ENCODE data around the gene MAP10. TPM values are rescaled to one million over a fixed set of nuclear protein-coding genes. Genes with fewer than 3 reads are reported as not detected.
"Not testable (repeated sequence)": the region's sequence is repeated elsewhere in the genome, so short reads cannot be mapped to it uniquely, and the experiment has no call there.

MAP10 gene
- total RNA-seq, 2 experiments from 2014 or later: 0.43 to 0.54 TPM

DNA sequence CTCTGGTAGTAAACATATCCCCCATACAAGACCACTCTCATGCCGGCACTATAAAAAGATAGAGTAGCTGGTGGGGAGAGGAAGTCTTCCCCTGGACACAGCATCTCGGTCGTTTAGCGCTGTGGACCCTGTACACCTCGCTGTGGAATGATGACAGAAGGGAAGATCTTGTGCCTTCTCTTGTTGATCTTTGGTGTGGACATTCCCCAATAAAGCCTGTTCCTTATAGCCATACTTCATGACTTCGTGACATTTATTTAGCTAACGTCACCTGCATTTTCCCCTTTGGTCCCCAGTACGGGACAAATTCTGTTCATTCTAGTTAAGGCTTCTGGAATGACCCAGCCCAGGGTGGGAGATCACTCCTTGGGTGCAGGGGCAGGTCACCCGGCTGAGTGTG is 24.9 kb upstream of the MAP10 start:
- H3K27me3 Mint-ChIP-seq (ENCODE audit: low read depth): no peaks in the 10 kb centered on the region
- intact Hi-C loops (cut with micrococcal nuclease): no loop called here
- H3K27ac Mint-ChIP-seq: no peak overlapping the region
- H3K4me1 Mint-ChIP-seq (ENCODE audit: low read depth): no peaks in the 10 kb centered on the region
- H3K9me3 Mint-ChIP-seq: no peaks in the 10 kb centered on the region
- no peaks in the 10 kb centered on the region for H3K36me3 Mint-ChIP-seq (ENCODE audit: low read depth)
- DNase-seq: no peak
- CTCF ChIA-PET: no interaction called here
- no peak overlapping the region for H3K4me3 Mint-ChIP-seq

- intact Hi-C loops (cut with micrococcal nuclease): no loop called here
- CTCF ChIA-PET: interaction anchor here (0.7 kb wide), 1 partner anchor 168 kb away, joined by 3 read pairs; no protein-coding TSS in a partner anchor
- peaks cover 4% of the 10 kb centered on the region for H3K27me3 Mint-ChIP-seq (ENCODE audit: low read depth)
- no peaks in the 10 kb centered on the region for H3K9me3 Mint-ChIP-seq
- no peaks in the 10 kb centered on the region for H3K36me3 Mint-ChIP-seq (ENCODE audit: low read depth)
- no peak overlapping the region for H3K4me3 Mint-ChIP-seq
- H3K4me1 Mint-ChIP-seq (ENCODE audit: low read depth): no peaks in the 10 kb centered on the region
- no peak for DNase-seq
- H3K27ac Mint-ChIP-seq: no peak overlapping the region
Observed at GRCh38 chr1:232784794-232785193, 20.4 kb upstream of the MAP10 start.

DNA sequence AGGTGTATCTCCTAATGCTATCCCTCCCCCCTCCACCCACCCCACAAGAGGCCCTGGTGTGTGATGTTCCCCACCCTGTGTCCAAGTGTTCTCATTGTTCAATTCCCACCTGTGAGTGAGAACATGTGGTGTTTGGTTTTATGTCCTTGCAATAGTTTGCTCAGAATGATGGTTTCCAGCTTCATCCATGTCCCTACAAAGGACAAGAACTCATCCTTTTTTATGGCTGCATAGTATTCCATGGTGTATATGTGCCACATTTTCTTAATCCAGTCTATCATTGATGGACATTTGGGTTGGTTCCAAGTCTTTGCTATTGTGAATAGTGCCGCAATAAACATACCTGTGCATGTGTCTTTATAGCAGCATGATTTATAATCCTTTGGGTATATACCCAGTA is 19.6 kb upstream of the MAP10 start:
- H3K36me3 Mint-ChIP-seq (ENCODE audit: low read depth); H3K9me3 Mint-ChIP-seq; H3K4me3 Mint-ChIP-seq; CTCF ChIA-PET; intact Hi-C loops (cut with micrococcal nuclease); DNase-seq; H3K4me1 Mint-ChIP-seq (ENCODE audit: low read depth); H3K27ac Mint-ChIP-seq; H3K27me3 Mint-ChIP-seq (ENCODE audit: low read depth): not testable (repeated sequence)

GRCh38 chr1:232786845-232787455 is 18.3 kb upstream of the MAP10 start:
- no peaks in the 10 kb centered on the region for H3K36me3 Mint-ChIP-seq (ENCODE audit: low read depth)
- H3K4me1 Mint-ChIP-seq (ENCODE audit: low read depth): no peaks in the 10 kb centered on the region
- no peak overlapping the region for H3K27ac Mint-ChIP-seq
- no peak for DNase-seq
- no peak overlapping the region for H3K4me3 Mint-ChIP-seq
- H3K9me3 Mint-ChIP-seq: no peaks in the 10 kb centered on the region
- CTCF ChIA-PET: interaction anchor here (0.6 kb wide), 1 partner anchor 979 kb away, joined by 3 read pairs; no protein-coding TSS in a partner anchor
- intact Hi-C loops (cut with micrococcal nuclease): no loop called here
- H3K27me3 Mint-ChIP-seq (ENCODE audit: low read depth): peaks cover 4% of the 10 kb centered on the region

DNA sequence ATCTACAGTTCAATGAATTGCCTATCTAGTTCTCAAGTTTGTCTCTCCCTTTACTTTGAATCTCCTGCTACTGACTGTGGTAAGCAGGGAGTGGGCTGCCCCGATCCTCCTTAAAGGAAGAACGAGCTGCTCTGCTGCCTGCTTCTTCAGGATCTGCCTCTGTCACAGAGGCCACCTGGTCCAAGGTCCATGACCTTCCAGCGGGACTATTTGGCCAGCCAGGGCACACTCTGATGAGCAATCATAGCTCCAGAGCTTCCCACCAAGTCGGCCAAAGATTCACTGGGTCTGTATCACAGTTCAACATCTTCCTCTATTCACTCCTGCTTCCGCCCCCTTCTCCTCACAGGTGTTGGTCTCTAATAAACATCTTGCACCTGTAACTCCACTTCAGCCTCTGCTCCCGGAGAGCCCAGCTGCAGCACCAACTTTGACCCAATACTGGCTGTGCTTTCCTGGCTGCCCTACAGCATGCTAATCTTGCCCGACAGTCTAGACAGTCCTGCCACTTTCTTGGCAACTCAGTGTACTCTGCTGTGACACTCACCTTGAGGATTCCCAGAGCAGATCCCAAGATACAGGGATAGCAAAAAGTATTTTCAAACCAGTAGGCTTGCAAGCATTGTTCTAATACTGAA is 16.9 kb upstream of the MAP10 start:
- no peak for DNase-seq
- no peak overlapping the region for H3K27ac Mint-ChIP-seq
- H3K4me3 Mint-ChIP-seq: no peak overlapping the region
- H3K4me1 Mint-ChIP-seq (ENCODE audit: low read depth): peaks cover 7% of the 10 kb centered on the region
- H3K27me3 Mint-ChIP-seq (ENCODE audit: low read depth): peaks cover 4% of the 10 kb centered on the region
- H3K9me3 Mint-ChIP-seq: no peaks in the 10 kb centered on the region
- intact Hi-C loops (cut with micrococcal nuclease): no loop called here
- no peaks in the 10 kb centered on the region for H3K36me3 Mint-ChIP-seq (ENCODE audit: low read depth)
- CTCF ChIA-PET: no interaction called here

GRCh38 chr1:232789651-232790050 is 15.6 kb upstream of the MAP10 start:
- intact Hi-C loops (cut with micrococcal nuclease): no loop called here
- CTCF ChIA-PET: no interaction called here
- H3K27ac Mint-ChIP-seq: no peak overlapping the region

GRCh38 chr1:232792949-232793348 is 12.3 kb upstream of the MAP10 start:
- intact Hi-C loops (cut with micrococcal nuclease): no loop called here

More at GRCh38 chr1:232789651-232790050, 15.6 kb upstream of the MAP10 start:
- H3K9me3 Mint-ChIP-seq: no peaks in the 10 kb centered on the region
- H3K27me3 Mint-ChIP-seq (ENCODE audit: low read depth): peaks cover 4% of the 10 kb centered on the region
- no peak for DNase-seq
- H3K36me3 Mint-ChIP-seq (ENCODE audit: low read depth): no peaks in the 10 kb centered on the region
- peaks cover 15% of the 10 kb centered on the region for H3K4me1 Mint-ChIP-seq (ENCODE audit: low read depth)
- H3K4me3 Mint-ChIP-seq: no peak overlapping the region

GRCh38 chr1:232793944-232794343 is 11.3 kb upstream of the MAP10 start:
- intact Hi-C loops (cut with micrococcal nuclease): loop anchor here (1.0 to 2.0 kb wide), 2 partner anchors 159 to 163 kb away; partner anchors contain the start of gene SIPA1L2
- CTCF ChIA-PET: interaction anchor here (1.0 to 1.4 kb wide), 3 partner anchors 103 to 166 kb away, joined by 3 to 5 read pairs (median 3); no protein-coding TSS in a partner anchor
- Mint-ChIP-seq H3K27ac (no peak overlapping the region), H3K36me3 (ENCODE audit: low read depth) (no peaks in the 10 kb centered on the region), H3K27me3 (ENCODE audit: low read depth) (peaks cover 2% of the 10 kb centered on the region), H3K4me3 (no peak overlapping the region), H3K9me3 (no peaks in the 10 kb centered on the region), H3K4me1 (ENCODE audit: low read depth) (peaks cover 15% of the 10 kb centered on the region)
- peak; percentile 55 for DNase-seq

More at GRCh38 chr1:232792949-232793348, 12.3 kb upstream of the MAP10 start:
- CTCF ChIA-PET: no interaction called here
- no peaks in the 10 kb centered on the region for H3K9me3 Mint-ChIP-seq
- peaks cover 15% of the 10 kb centered on the region for H3K4me1 Mint-ChIP-seq (ENCODE audit: low read depth)
- H3K36me3 Mint-ChIP-seq (ENCODE audit: low read depth): no peaks in the 10 kb centered on the region
- peak overlapping the region; percentile 2 for H3K27ac Mint-ChIP-seq
- no peak overlapping the region for H3K4me3 Mint-ChIP-seq
- peaks cover 4% of the 10 kb centered on the region for H3K27me3 Mint-ChIP-seq (ENCODE audit: low read depth)
- DNase-seq: no peak

DNA sequence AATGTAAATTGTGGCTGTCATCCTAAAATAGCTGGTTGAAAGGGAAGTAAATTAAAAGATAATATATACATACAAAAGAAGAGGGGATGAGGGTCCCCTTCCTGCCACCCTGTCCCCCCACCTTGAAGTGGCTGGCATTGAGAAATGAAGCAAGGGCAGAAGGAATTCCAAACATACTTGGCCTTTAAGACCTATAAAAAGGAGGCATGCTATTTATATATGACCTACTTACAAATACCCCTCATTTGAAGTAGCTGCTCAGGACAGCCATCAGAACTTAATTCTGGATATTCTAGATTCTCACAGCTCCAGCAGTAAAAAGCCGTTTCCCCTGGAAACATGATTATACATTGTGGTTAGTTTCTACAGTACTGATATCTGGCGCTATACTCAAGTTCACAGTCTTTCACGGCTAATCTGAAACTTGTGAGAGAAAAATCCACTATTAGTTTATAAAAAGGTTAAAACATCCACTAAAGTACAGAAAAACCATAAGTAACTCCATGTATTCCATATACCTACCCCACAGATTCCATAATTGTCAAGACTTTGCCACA is 9.6 kb upstream of the MAP10 start:
- intact Hi-C loops (cut with micrococcal nuclease): loop anchor here (2.0 kb wide), 1 partner anchor 165 kb away; the partner anchor contains the start of gene SIPA1L2
- Mint-ChIP-seq H3K27ac (no peak overlapping the region), H3K27me3 (ENCODE audit: low read depth) (peaks cover 2% of the 10 kb centered on the region), H3K9me3 (no peaks in the 10 kb centered on the region), H3K4me3 (no peak overlapping the region), H3K36me3 (ENCODE audit: low read depth) (no peaks in the 10 kb centered on the region), H3K4me1 (ENCODE audit: low read depth) (peaks cover 15% of the 10 kb centered on the region)
- DNase-seq: no peak
- CTCF ChIA-PET: interaction anchor here (0.7 kb wide), 1 partner anchor 950 kb away, joined by 4 read pairs; no protein-coding TSS in a partner anchor

- no peak for DNase-seq
- H3K9me3 Mint-ChIP-seq: no peaks in the 10 kb centered on the region
- intact Hi-C loops (cut with micrococcal nuclease): no loop called here
- CTCF ChIA-PET: no interaction called here
- H3K27me3 Mint-ChIP-seq (ENCODE audit: low read depth): peaks cover 4% of the 10 kb centered on the region
- no peak overlapping the region for H3K4me3 Mint-ChIP-seq
- H3K27ac Mint-ChIP-seq: no peak overlapping the region
- H3K4me1 Mint-ChIP-seq (ENCODE audit: low read depth): peaks cover 11% of the 10 kb centered on the region
- no peaks in the 10 kb centered on the region for H3K36me3 Mint-ChIP-seq (ENCODE audit: low read depth)
Observed at GRCh38 chr1:232797856-232798510, 7.2 kb upstream of the MAP10 start.

- intact Hi-C loops (cut with micrococcal nuclease): no loop called here
Observed at GRCh38 chr1:232798920-232799319, 6.3 kb upstream of the MAP10 start.

DNA sequence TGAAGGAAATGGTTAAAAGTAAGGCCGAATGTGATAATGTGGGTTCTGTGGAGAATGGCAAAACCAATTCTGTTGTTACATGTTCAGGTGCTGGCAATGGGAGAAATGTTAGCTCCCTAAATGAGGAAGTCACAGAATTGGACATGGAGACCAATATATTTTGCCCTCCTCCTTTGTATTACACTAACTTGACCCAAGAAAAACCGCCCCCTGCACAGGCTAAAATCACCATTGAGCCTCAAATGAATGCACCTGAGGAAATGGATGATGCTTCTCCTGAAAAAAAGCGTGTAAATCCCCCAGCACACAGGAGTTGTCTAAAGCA is 932 bp downstream of the MAP10 start:
- H3K27ac Mint-ChIP-seq: no peak overlapping the region
- DNase-seq: no peak
- intact Hi-C loops (cut with micrococcal nuclease): loop anchor here (5.0 kb wide), 1 partner anchor 1829 kb away; the partner anchor contains the start of genes ARV1 and TTC13

More at GRCh38 chr1:232798920-232799319, 6.3 kb upstream of the MAP10 start:
- Mint-ChIP-seq H3K9me3 (no peaks in the 10 kb centered on the region), H3K27ac (no peak overlapping the region), H3K27me3 (ENCODE audit: low read depth) (peaks cover 4% of the 10 kb centered on the region), H3K4me3 (no peak overlapping the region), H3K36me3 (ENCODE audit: low read depth) (no peaks in the 10 kb centered on the region), H3K4me1 (ENCODE audit: low read depth) (peaks cover 2% of the 10 kb centered on the region)
- CTCF ChIA-PET: no interaction called here
- DNase-seq: no peak

More for the DNA sequence above, 932 bp downstream of the MAP10 start:
- peaks cover 17% of the 10 kb centered on the region for H3K4me1 Mint-ChIP-seq (ENCODE audit: low read depth)
- H3K4me3 Mint-ChIP-seq: peak overlapping the region; percentile 81
- no peaks in the 10 kb centered on the region for H3K27me3 Mint-ChIP-seq (ENCODE audit: low read depth)
- CTCF ChIA-PET: no interaction called here
- peaks cover 21% of the 10 kb centered on the region for H3K9me3 Mint-ChIP-seq
- no peaks in the 10 kb centered on the region for H3K36me3 Mint-ChIP-seq (ENCODE audit: low read depth)

Data from activated naive CD4-positive, alpha-beta T cell treated with anti-CD3 and anti-CD28 coated beads for 36 hours (primary cell).